WTC11 (cell line): ENCODE results near the gene SSH2.

Source experiments
- ATF1 ChIP-seq: sonication (generic); formaldehyde crosslinking; IDR thresholded peaks from 2 replicates; pipeline ENCODE4 v1.8.1; 2023; ENCODE audit warnings: mild to moderate bottlenecking, moderate library complexity, missing genetic modification reagents
- CREB1 ChIP-seq: sonication (generic); formaldehyde crosslinking; IDR thresholded peaks from 2 replicates; pipeline ENCODE4 v1.8.0; 2023; ENCODE audit warnings: mild to moderate bottlenecking, missing genetic modification reagents
- ESRRA ChIP-seq: sonication (generic); formaldehyde crosslinking; IDR thresholded peaks from 2 replicates; pipeline ENCODE4 v1.8.1; 2022; ENCODE audit warnings: mild to moderate bottlenecking, missing genetic modification reagents, borderline replicate concordance
- JUN ChIP-seq: sonication (generic); formaldehyde crosslinking; IDR thresholded peaks from 2 replicates; pipeline ENCODE4 v1.8.0; 2023; ENCODE audit warnings: mild to moderate bottlenecking, missing genetic modification reagents
- OVOL2 ChIP-seq: fragments of 250-450 bp; sonication (Bioruptor Pico); IDR thresholded peaks from 2 replicates; pipeline ENCODE4 v1.9.0; 2021; ENCODE audit warnings: mild to moderate bottlenecking, borderline replicate concordance
- SMAD3 ChIP-seq: sonication (generic); formaldehyde crosslinking; IDR thresholded peaks from 2 replicates; pipeline ENCODE4 v1.8.0; 2022; ENCODE audit warnings: missing genetic modification reagents, mild to moderate bottlenecking, borderline replicate concordance
- TP53 ChIP-seq: sonication (generic); formaldehyde crosslinking; IDR thresholded peaks from 2 replicates; pipeline ENCODE4 v1.8.1; 2023; ENCODE audit warnings: mild to moderate bottlenecking, missing genetic modification reagents
- ZNF263 ChIP-seq: sonication (generic); formaldehyde crosslinking; IDR thresholded peaks from 2 replicates; pipeline ENCODE4 v1.8.1; 2022; ENCODE audit warnings: low read depth, mild to moderate bottlenecking, moderate library complexity, missing genetic modification reagents
- ZNF281 ChIP-seq: sonication (generic); formaldehyde crosslinking; IDR thresholded peaks from 2 replicates; pipeline ENCODE4 v1.8.0; 2023; ENCODE audit warnings: mild to moderate bottlenecking, missing genetic modification reagents
- TF ChIP-seq, protein P1 (sequence below): fragments of 200-600 bp; IDR thresholded peaks from 2 replicates; pipeline ENCODE4 v1.8.0; 2022; ENCODE audit warnings: antibody characterized with exemption
- TF ChIP-seq, protein P2 (sequence below): sonication (generic); formaldehyde crosslinking; IDR thresholded peaks from 2 replicates; pipeline ENCODE4 v1.8.0; 2022; ENCODE audit warnings: mild to moderate bottlenecking, missing genetic modification reagents
- TF ChIP-seq, protein P3 (sequence below): sonication (generic); formaldehyde crosslinking; IDR thresholded peaks from 2 replicates; pipeline ENCODE4 v1.8.1; 2023; ENCODE audit warnings: mild to moderate bottlenecking, missing genetic modification reagents, borderline replicate concordance

- TF ChIP-seq SMAD3 (no peak), ZNF281 (CRISPR knock-in tag) (no peak), OVOL2 (CRISPR knock-in tag) (no peak), CREB1 (CRISPR knock-in tag) (no peak), ESRRA (CRISPR knock-in tag) (no peak), TP53 (no peak), ZNF263 (CRISPR knock-in tag) (no peak), ATF1 (CRISPR knock-in tag) (no peak), JUN (CRISPR knock-in tag) (no peak)
- TF ChIP-seq, protein P1, sequence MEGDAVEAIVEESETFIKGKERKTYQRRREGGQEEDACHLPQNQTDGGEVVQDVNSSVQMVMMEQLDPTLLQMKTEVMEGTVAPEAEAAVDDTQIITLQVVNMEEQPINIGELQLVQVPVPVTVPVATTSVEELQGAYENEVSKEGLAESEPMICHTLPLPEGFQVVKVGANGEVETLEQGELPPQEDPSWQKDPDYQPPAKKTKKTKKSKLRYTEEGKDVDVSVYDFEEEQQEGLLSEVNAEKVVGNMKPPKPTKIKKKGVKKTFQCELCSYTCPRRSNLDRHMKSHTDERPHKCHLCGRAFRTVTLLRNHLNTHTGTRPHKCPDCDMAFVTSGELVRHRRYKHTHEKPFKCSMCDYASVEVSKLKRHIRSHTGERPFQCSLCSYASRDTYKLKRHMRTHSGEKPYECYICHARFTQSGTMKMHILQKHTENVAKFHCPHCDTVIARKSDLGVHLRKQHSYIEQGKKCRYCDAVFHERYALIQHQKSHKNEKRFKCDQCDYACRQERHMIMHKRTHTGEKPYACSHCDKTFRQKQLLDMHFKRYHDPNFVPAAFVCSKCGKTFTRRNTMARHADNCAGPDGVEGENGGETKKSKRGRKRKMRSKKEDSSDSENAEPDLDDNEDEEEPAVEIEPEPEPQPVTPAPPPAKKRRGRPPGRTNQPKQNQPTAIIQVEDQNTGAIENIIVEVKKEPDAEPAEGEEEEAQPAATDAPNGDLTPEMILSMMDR: no peak
- TF ChIP-seq, protein P2, sequence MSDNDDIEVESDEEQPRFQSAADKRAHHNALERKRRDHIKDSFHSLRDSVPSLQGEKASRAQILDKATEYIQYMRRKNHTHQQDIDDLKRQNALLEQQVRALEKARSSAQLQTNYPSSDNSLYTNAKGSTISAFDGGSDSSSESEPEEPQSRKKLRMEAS (CRISPR knock-in tag): no peak
- TF ChIP-seq, protein P3, sequence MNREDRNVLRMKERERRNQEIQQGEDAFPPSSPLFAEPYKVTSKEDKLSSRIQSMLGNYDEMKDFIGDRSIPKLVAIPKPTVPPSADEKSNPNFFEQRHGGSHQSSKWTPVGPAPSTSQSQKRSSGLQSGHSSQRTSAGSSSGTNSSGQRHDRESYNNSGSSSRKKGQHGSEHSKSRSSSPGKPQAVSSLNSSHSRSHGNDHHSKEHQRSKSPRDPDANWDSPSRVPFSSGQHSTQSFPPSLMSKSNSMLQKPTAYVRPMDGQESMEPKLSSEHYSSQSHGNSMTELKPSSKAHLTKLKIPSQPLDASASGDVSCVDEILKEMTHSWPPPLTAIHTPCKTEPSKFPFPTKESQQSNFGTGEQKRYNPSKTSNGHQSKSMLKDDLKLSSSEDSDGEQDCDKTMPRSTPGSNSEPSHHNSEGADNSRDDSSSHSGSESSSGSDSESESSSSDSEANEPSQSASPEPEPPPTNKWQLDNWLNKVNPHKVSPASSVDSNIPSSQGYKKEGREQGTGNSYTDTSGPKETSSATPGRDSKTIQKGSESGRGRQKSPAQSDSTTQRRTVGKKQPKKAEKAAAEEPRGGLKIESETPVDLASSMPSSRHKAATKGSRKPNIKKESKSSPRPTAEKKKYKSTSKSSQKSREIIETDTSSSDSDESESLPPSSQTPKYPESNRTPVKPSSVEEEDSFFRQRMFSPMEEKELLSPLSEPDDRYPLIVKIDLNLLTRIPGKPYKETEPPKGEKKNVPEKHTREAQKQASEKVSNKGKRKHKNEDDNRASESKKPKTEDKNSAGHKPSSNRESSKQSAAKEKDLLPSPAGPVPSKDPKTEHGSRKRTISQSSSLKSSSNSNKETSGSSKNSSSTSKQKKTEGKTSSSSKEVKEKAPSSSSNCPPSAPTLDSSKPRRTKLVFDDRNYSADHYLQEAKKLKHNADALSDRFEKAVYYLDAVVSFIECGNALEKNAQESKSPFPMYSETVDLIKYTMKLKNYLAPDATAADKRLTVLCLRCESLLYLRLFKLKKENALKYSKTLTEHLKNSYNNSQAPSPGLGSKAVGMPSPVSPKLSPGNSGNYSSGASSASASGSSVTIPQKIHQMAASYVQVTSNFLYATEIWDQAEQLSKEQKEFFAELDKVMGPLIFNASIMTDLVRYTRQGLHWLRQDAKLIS: no peak
Measured at GRCh38 chr17:29776026-29776425, 154.0 kb downstream of the SSH2 start.
